ENCODE results near the gene TMEM139. TPM values are rescaled to one million over a fixed set of nuclear protein-coding genes. Genes with fewer than 3 reads are reported as not detected.
A peak's percentile ranks its signal among the peaks of the same experiment; 100 is the strongest.

TMEM139 gene
- total and polyA plus RNA-seq, 3 experiments from 2014 or later: 0.84 to 0.90 (median 0.87) TPM

GRCh38 chr7:143269251-143269650, 15.5 kb upstream of the TMEM139 start:
- H3K36me3 Mint-ChIP-seq: peaks cover 0 to 62% (median 21%) of the 10 kb centered on the region in 3 donors
- H3K4me3 ChIP-seq (ENCODE audit: low read length): no peak overlapping the region
- peaks cover 26% of the 10 kb centered on the region for H3K36me3 ChIP-seq (ENCODE audit: insufficient read depth, low read length)
- H3K27ac Mint-ChIP-seq: peak overlapping the region in 7 of 8 donors; percentile 9 to 84 (median 52)
- H3K4me3 Mint-ChIP-seq: no peak overlapping the region
- H3K4me1 ChIP-seq (ENCODE audit: insufficient read depth, low read length): peaks cover 15% of the 10 kb centered on the region
- no peaks in the 10 kb centered on the region for H3K9me3 Mint-ChIP-seq
- POLR2A ChIA-PET: interaction anchor here (1.5 kb wide), 1 partner anchor 10 kb away, joined by 3 read pairs; no protein-coding TSS in a partner anchor
- peaks cover 22 to 59% (median 41%) of the 10 kb centered on the region in 3 donors for H3K4me1 Mint-ChIP-seq
- CTCF ChIA-PET: interaction anchor here (1.1 to 1.7 kb wide), 3 partner anchors 11 to 148 kb away, joined by 4 to 5 read pairs (median 4); no protein-coding TSS in a partner anchor
- no peaks in the 10 kb centered on the region for H3K9me3 ChIP-seq (ENCODE audit: low read length)
- no peaks in the 10 kb centered on the region for H3K27me3 Mint-ChIP-seq
- H3K27me3 ChIP-seq (ENCODE audit: insufficient read depth, low read length, poor library complexity, severe bottlenecking): no peaks in the 10 kb centered on the region
- no peak for DNase-seq
- H3K27ac ChIP-seq (ENCODE audit: low read depth, low read length): peak overlapping the region; percentile 2

- no peak for DNase-seq
- H3K27me3 Mint-ChIP-seq: no peaks in the 10 kb centered on the region
- peak overlapping the region in 6 of 8 donors; percentile 20 to 68 (median 60) for H3K27ac Mint-ChIP-seq
- ChIA-PET CTCF (interaction anchor here (1.4 to 1.8 kb wide), 2 partner anchors 28 to 30 kb away, joined by 5 to 9 read pairs; no protein-coding TSS in a partner anchor), POLR2A (interaction anchor here (0.8 kb wide), 1 partner anchor 8 kb away, joined by 5 read pairs; the partner anchor contains the start of gene GSTK1)
- Histone ChIP-seq H3K36me3 (ENCODE audit: insufficient read depth, low read length) (peaks cover 26% of the 10 kb centered on the region), H3K27me3 (ENCODE audit: insufficient read depth, low read length, poor library complexity, severe bottlenecking) (no peaks in the 10 kb centered on the region), H3K27ac (ENCODE audit: low read depth, low read length) (no peak overlapping the region), H3K4me1 (ENCODE audit: insufficient read depth, low read length) (no peaks in the 10 kb centered on the region), H3K4me3 (ENCODE audit: low read length) (no peak overlapping the region), H3K9me3 (ENCODE audit: low read length) (no peaks in the 10 kb centered on the region)
- H3K36me3 Mint-ChIP-seq: peaks cover 0 to 44% (median 13%) of the 10 kb centered on the region in 3 donors
- H3K4me1 Mint-ChIP-seq: peaks cover 7 to 39% (median 21%) of the 10 kb centered on the region in 3 donors
- no peaks in the 10 kb centered on the region for H3K9me3 Mint-ChIP-seq
- no peak overlapping the region for H3K4me3 Mint-ChIP-seq
Observed at GRCh38 chr7:143271240-143271639, 13.5 kb upstream of the TMEM139 start.

DNA sequence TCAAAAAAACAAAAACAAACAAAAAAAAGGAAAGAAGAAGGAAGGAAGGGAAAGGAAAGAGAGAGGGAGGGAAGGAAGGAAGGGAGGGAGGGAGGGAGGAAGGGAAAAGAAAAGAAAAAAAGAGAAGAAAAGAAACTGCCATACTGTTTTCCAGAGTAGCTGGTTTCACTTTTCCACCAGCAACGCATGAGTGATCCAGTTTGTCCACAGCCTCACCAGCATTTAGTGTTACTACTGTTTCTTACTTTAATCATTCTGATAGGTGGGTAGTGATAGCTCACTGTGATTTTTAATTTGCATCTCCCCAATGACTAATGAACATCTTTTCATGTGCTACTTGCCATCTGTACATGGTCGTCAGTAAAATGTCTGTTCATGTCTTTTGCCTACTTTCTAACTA, 11.9 kb upstream of the TMEM139 start:
- Mint-ChIP-seq H3K9me3 (no peaks in the 10 kb centered on the region), H3K36me3 (peaks cover 0 to 30% (median 11%) of the 10 kb centered on the region in 3 donors), H3K27ac (no peak overlapping the region), H3K4me1 (peaks cover 3 to 28% (median 19%) of the 10 kb centered on the region in 3 donors), H3K4me3 (no peak overlapping the region), H3K27me3 (no peaks in the 10 kb centered on the region)
- no peaks in the 10 kb centered on the region for H3K4me1 ChIP-seq (ENCODE audit: insufficient read depth, low read length)
- H3K9me3 ChIP-seq (ENCODE audit: low read length): no peaks in the 10 kb centered on the region
- no peak for DNase-seq
- H3K27me3 ChIP-seq (ENCODE audit: insufficient read depth, low read length, poor library complexity, severe bottlenecking): no peaks in the 10 kb centered on the region
- H3K4me3 ChIP-seq (ENCODE audit: low read length): no peak overlapping the region
- H3K36me3 ChIP-seq (ENCODE audit: insufficient read depth, low read length): peaks cover 14% of the 10 kb centered on the region
- no peak overlapping the region for H3K27ac ChIP-seq (ENCODE audit: low read depth, low read length)
- ChIA-PET POLR2A (interaction anchor here (0.6 to 0.7 kb wide), 2 partner anchors 22 to 92 kb away, joined by 5 to 6 read pairs; no protein-coding TSS in a partner anchor), CTCF (interaction anchor here (0.7 to 1.8 kb wide), 5 partner anchors 8 to 32 kb away, joined by 3 to 9 read pairs (median 3); partner anchors contain the start of gene GSTK1)

DNA sequence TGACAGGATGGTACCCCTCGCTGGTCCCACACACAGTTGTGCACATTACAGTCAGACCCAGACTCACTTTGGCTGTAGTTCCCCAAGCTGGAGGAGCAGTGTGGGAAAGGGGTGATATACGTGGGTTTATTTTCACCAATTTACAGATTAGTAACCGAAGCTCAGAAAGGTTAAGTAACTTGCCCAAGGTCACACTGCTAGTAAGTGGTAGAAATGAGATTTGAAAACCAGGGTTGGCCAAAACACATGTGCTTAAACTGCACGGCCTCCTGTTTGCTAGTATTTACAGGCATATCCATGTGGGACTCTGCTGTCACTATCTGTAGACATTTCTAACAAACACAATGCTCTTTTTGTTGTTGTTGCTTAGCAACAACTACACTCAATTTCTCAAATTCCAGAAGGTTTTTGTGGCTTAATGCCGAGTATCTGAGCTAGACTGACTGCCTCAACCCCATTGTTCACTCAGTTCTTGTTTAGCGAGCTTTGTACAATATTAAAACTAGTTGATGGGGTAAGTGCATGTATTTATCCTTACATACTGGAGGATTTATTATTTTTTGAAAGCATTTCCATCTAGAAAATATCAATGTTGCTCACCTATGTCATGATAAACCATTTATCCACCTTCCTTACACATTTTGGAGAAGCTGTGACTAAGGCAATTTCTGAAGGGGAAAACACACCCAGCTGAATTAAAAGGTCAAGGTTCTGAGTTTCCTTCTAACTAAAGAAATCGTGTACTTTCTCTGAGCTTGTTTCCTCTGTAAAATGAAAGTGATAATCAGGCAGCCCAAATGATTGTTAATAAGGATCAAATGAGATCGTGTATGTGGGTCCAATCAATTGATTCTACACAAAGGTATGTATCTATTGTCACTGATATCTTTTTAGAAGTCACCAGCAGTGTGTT, 5.3 kb upstream of the TMEM139 start:
- Histone ChIP-seq H3K36me3 (ENCODE audit: insufficient read depth, low read length) (no peaks in the 10 kb centered on the region), H3K4me3 (ENCODE audit: low read length) (peak overlapping the region; percentile 8), H3K9me3 (ENCODE audit: low read length) (no peaks in the 10 kb centered on the region), H3K27me3 (ENCODE audit: insufficient read depth, low read length, poor library complexity, severe bottlenecking) (no peaks in the 10 kb centered on the region), H3K4me1 (ENCODE audit: insufficient read depth, low read length) (peaks cover 27% of the 10 kb centered on the region), H3K27ac (ENCODE audit: low read depth, low read length) (peak overlapping the region; percentile 33)
- Mint-ChIP-seq H3K36me3 (no peaks in the 10 kb centered on the region), H3K4me3 (peak overlapping the region; percentile 34 to 85 (median 73)), H3K27me3 (no peaks in the 10 kb centered on the region), H3K4me1 (peaks cover 33 to 43% (median 34%) of the 10 kb centered on the region in 3 donors), H3K9me3 (no peaks in the 10 kb centered on the region), H3K27ac (peak overlapping the region; percentile 82 to 96 (median 90))
- peak in 2 of 5 donors; percentile 26 to 41 for DNase-seq
- ChIA-PET POLR2A (interaction anchor here (0.5 to 1.5 kb wide), 6 partner anchors 9 to 59 kb away, joined by 3 to 8 read pairs (median 5); partner anchors contain the start of genes CASP2 and GSTK1), CTCF (interaction anchor here (0.7 to 4.8 kb wide), 14 partner anchors 8 to 137 kb away, joined by 3 to 27 read pairs (median 4); partner anchors contain the start of genes CASP2 and GSTK1)

DNA sequence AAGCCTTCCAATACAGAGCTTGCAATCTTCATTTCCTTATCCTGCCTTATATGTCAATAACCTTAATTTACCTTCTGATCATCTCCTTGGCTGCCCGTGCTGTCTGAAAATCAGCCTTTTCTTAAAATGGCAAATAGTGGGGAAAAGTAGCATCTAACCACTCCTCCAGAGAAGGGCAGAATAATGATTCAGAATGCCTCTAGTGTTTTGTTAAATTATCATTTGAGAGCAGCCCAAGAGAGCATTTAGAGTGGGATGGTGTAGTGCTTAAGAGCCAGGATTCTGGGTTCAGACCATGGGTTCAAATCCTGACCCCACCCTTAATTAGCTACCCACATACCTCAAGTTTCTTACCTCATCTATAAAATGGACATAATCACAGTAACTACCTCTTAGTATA, 4.6 kb upstream of the TMEM139 start:
- Mint-ChIP-seq H3K4me1 (peaks cover 33 to 44% (median 34%) of the 10 kb centered on the region in 3 donors), H3K9me3 (no peaks in the 10 kb centered on the region), H3K27me3 (no peaks in the 10 kb centered on the region), H3K27ac (peak overlapping the region; percentile 82 to 93 (median 90)), H3K4me3 (peak overlapping the region; percentile 34 to 85 (median 73)), H3K36me3 (no peaks in the 10 kb centered on the region)
- Histone ChIP-seq H3K27me3 (ENCODE audit: insufficient read depth, low read length, poor library complexity, severe bottlenecking) (no peaks in the 10 kb centered on the region), H3K9me3 (ENCODE audit: low read length) (no peaks in the 10 kb centered on the region), H3K36me3 (ENCODE audit: insufficient read depth, low read length) (no peaks in the 10 kb centered on the region), H3K4me3 (ENCODE audit: low read length) (peak overlapping the region; percentile 8), H3K4me1 (ENCODE audit: insufficient read depth, low read length) (peaks cover 27% of the 10 kb centered on the region), H3K27ac (ENCODE audit: low read depth, low read length) (peak overlapping the region; percentile 33)
- ChIA-PET POLR2A (interaction anchor here (0.5 to 1.5 kb wide), 4 partner anchors 8 to 58 kb away, joined by 4 to 8 read pairs (median 6); partner anchors contain the start of genes CASP2 and GSTK1), CTCF (interaction anchor here (0.9 to 4.8 kb wide), 13 partner anchors 8 to 136 kb away, joined by 3 to 27 read pairs (median 5); partner anchors contain the start of genes CASP2 and GSTK1)
- no peak for DNase-seq

GRCh38 chr7:143280566-143280965, 4.2 kb upstream of the TMEM139 start:
- DNase-seq: no peak
- ChIA-PET CTCF (interaction anchor here (1.1 to 4.8 kb wide), 7 partner anchors 11 to 100 kb away, joined by 3 to 27 read pairs (median 6); partner anchors contain the start of gene GSTK1), POLR2A (interaction anchor here (1.5 kb wide), 1 partner anchor 25 kb away, joined by 6 read pairs; no protein-coding TSS in a partner anchor)
- Histone ChIP-seq H3K9me3 (ENCODE audit: low read length) (no peaks in the 10 kb centered on the region), H3K4me3 (ENCODE audit: low read length) (no peak overlapping the region), H3K27ac (ENCODE audit: low read depth, low read length) (no peak overlapping the region), H3K4me1 (ENCODE audit: insufficient read depth, low read length) (peaks cover 27% of the 10 kb centered on the region), H3K27me3 (ENCODE audit: insufficient read depth, low read length, poor library complexity, severe bottlenecking) (no peaks in the 10 kb centered on the region), H3K36me3 (ENCODE audit: insufficient read depth, low read length) (no peaks in the 10 kb centered on the region)
- Mint-ChIP-seq H3K27me3 (no peaks in the 10 kb centered on the region), H3K9me3 (no peaks in the 10 kb centered on the region), H3K4me3 (peak overlapping the region in 4 of 7 donors; percentile 66 to 85 (median 73)), H3K4me1 (peaks cover 33 to 44% (median 36%) of the 10 kb centered on the region in 3 donors), H3K36me3 (no peaks in the 10 kb centered on the region), H3K27ac (peak overlapping the region in 7 of 8 donors; percentile 67 to 93 (median 90))

GRCh38 chr7:143281529-143281928, 3.2 kb upstream of the TMEM139 start:
- Mint-ChIP-seq H3K9me3 (no peaks in the 10 kb centered on the region), H3K36me3 (no peaks in the 10 kb centered on the region), H3K27ac (peak overlapping the region in 1 of 8 donors; percentile 47), H3K4me1 (peaks cover 33 to 44% (median 36%) of the 10 kb centered on the region in 3 donors), H3K27me3 (no peaks in the 10 kb centered on the region), H3K4me3 (no peak overlapping the region)
- ChIA-PET CTCF (interaction anchor here (1.0 to 4.8 kb wide), 3 partner anchors 10 to 42 kb away, joined by 5 to 27 read pairs (median 5); no protein-coding TSS in a partner anchor), POLR2A (interaction anchor here (0.6 kb wide), 1 partner anchor 1579 kb away, joined by 4 read pairs; no protein-coding TSS in a partner anchor)
- Histone ChIP-seq H3K27ac (ENCODE audit: low read depth, low read length) (no peak overlapping the region), H3K36me3 (ENCODE audit: insufficient read depth, low read length) (no peaks in the 10 kb centered on the region), H3K9me3 (ENCODE audit: low read length) (no peaks in the 10 kb centered on the region), H3K4me1 (ENCODE audit: insufficient read depth, low read length) (peaks cover 27% of the 10 kb centered on the region), H3K27me3 (ENCODE audit: insufficient read depth, low read length, poor library complexity, severe bottlenecking) (no peaks in the 10 kb centered on the region), H3K4me3 (ENCODE audit: low read length) (no peak overlapping the region)
- DNase-seq: no peak
